Hematopoietic multipotent progenitor cell treated with erythropoietin and hydrocortisone succinate and interleukin-3 and kit ligand, for 8 days (in vitro differentiated cells): ENCODE data around the gene ERBB2.
A peak's percentile ranks its signal among the peaks of the same experiment; 100 is the strongest.
"Not testable (repeated sequence)": the region's sequence is repeated elsewhere in the genome, so short reads cannot be mapped to it uniquely, and the experiment has no call there.

Source experiments
- DNase-seq: peaks from one replicate; pipeline ENCODE4 v3.0.0-alpha.2; 2015

The ERBB2 gene

GRCh38 chr17:39679521-39680192, 20.2 kb upstream of the ERBB2 start:
- DNase-seq, result peak; percentile 91

- DNase-seq, result peak; percentile 93
These were observed 16.4 kb upstream of the ERBB2 start for GRCh38 chr17:39683295-39683939.

GRCh38 chr17:39684369-39685192, 15.3 kb upstream of the ERBB2 start:
- DNase-seq, result peak; percentile 76

- DNase-seq, result peak; percentile 6
These were observed 12.7 kb upstream of the ERBB2 start for GRCh38 chr17:39687101-39687545.

- peak; percentile 96 for DNase-seq
These were observed 12.1 kb upstream of the ERBB2 start, which contains the start of gene PGAP3 for GRCh38 chr17:39687546-39688474. Gene PGAP3, minus strand, starts transcription at chr17:39688057. Its CDS starts 43 bp downstream, at chr17:39688014.

DNA sequence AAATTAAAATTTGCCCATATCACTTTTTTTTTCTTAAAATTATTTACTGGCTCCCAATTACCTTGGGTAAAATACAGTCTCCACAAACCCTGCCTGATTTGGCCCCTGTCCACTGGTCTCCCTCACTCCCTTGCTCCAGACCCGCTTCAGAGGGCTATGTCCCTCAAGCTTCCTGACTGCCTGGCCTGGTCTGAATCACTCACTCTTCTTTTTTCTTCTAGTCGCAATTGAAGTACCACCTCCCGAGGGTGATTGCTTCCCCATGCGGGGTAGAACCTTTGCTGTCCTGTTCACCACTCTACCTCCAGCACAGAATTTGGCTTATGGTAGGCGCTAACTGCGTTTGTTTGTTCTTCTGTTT, 11.4 kb upstream of the ERBB2 start:
- peak; percentile 23 for DNase-seq

GRCh38 chr17:39688945-39689344, 10.9 kb upstream of the ERBB2 start:
- DNase-seq, result peak; percentile 15

GRCh38 chr17:39694593-39694992, 5.3 kb upstream of the ERBB2 start:
- no peak for DNase-seq

DNA sequence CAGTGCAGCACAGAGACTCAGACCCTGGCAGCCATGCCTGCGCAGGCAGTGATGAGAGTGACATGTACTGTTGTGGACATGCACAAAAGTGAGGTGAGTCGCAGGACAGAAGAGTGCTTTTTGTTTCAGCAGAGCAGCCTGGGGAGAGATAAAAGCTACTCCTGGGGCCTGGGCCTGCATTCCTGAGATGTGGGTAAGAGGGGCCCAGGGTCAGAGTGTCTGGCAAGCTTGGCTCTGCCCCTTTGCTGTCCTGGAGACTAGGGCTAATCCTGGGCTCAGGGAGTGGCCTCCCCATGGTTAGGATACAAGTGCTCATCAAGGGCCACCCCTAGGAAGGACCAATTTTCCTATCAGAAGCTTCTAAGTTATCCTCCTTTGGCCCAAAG, 4.8 kb upstream of the ERBB2 start:
- DNase-seq, result no peak

- DNase-seq, result no peak
These were observed 3.1 kb upstream of the ERBB2 start for GRCh38 chr17:39696731-39697130.

DNA sequence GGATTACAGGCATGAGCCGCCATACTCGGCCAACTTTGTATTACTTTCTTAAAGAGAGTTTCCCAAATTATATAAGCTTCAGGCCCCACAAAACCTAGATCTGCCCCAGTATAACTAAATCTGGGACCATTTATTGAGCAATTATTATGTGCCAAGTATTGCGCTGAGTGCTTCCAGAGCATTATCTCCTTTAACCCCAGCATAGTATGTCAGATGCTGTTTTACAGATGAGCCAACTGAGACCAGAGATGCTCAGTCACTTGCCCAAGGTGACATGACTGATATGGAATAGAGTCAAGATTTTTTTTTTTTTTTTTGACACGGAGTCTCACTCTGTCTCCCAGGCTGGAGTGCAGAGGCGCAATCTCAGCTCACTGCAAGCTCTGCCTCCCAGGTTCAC, 1.9 kb upstream of the ERBB2 start:
- peak; percentile 31 for DNase-seq

GRCh38 chr17:39699157-39699817, 577 bp upstream of the ERBB2 start:
- DNase-seq, result not testable (repeated sequence)

DNA sequence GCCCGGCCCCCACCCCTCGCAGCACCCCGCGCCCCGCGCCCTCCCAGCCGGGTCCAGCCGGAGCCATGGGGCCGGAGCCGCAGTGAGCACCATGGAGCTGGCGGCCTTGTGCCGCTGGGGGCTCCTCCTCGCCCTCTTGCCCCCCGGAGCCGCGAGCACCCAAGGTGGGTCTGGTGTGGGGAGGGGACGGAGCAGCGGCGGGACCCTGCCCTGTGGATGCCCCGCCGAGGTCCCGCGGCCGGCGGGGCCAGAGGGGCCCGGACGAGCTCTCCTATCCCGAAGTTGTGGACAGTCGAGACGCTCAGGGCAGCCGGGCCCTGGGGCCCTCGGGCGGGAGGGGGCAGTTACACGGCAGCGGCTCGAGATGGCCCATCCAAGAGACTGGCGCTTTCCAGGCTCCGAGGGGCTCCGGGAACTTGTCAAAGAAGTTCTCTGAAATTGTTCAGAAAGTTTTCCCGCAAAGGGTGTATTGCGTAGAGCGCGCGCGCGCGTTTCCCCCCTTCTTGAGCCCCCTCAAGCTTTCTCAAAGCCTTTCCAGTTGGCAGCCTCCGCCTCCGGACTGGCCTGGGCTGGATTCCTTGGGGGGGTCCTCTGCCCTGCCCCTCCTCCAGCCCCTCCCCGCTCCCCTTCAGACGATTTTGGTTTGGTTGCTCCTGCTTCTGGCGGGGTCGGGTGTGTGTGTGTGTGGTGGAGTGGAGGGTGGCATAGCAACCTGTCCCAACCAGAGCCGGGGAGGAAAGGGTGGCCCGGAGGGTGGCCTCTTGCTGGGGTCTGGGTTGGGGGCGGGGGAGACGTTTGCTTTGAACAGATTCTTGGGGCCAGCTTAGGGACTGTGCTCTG, 504 bp downstream of the ERBB2 start:
- DNase-seq, result no peak

DNA sequence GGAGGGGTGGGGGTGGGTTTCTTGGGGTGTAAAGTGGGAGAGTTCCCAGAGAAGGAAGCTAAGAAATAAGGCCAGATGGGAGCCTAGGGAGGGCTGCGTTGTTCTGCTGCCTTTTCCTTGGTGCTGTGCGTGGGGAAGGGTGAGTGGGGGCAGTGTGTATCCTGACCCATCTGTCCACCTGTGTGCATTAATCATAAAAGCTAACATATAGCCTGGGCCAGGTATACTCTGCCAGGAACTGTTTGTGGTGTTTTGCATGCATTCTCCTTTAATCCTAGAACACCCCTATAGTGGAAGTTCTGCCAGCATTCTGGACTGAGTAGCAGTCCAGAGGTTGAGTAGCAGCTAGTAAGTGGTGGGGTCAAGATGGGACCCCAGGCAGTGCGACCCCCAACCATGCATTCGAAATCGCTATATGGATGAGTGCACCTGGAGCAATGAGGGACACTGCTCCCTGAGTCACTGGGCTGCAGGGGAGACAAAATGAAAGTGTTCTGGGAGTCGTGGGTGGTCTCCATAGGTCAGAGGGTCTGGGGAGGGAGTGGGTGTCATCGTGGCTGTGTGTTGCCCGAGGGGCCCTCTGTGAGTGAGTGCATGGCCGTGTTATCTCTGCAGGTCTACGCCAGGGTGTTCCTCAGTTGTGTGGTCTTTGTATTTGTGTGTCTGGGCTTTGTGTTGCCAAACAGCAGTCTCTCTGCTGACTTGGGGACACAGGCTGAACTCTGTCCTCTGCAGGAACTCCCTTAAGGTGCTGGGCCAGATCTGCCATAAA, 1.3 kb downstream of the ERBB2 start:
- DNase-seq, result no peak

GRCh38 chr17:39701784-39702422, 2.0 kb downstream of the ERBB2 start:
- DNase-seq, result no peak

GRCh38 chr17:39702901-39703893, 3.3 kb downstream of the ERBB2 start:
- no peak for DNase-seq

DNA sequence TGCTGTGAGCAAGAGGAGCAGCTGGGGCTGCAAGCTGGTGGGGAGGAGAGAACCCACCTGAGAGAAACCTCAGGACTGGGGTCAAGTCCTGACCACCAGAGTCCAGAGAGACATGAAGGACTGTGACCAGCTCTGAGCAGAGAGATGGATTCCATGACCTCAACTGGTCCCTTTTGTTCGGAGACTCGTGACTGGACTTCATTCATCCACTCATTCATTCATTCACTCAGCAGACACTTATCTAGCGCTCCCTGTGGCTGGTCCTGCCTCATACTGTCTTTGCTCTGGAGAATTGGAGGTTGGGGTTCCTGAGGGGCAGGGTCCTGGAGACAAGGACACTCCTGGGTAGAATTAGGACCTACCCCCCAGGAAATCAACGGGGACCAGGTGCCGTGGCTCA, 4.0 kb downstream of the ERBB2 start:
- no peak for DNase-seq

DNA sequence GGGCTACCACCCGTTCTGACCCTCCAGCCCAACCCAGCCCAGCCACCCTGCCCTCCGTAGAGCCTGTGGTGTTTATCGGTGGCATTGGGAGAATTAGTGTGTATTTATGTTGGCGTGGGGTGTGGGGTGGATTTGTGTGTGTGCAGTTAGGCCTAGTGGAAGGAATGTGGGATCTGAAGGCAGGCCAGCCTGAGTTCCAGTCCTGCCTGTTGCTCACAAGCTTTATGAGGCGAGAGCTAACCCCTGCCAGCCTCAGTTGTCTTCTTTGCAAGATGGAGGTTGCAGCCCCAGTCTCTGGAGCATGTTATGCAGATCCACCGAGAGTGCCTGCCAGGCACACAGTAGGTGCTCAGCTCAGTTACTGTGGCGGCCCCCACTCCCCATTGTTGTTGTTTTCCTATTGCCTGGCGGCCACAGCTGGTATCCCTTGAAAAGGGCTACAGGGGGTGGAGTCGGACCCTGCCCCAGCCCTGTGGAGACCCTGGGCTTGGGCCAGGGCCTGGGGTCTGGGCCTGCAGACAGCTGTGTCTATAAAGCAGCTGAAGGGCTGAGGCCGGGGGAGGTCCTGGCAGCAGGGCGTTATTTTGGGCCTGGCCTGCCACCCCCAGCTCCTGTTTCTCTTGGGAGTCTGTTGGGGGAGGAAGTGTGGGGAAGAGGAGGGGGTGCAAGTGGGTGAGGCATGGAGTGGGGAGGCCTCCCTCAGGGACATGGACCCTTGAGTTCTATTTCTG, 5.1 kb downstream of the ERBB2 start:
- no peak for DNase-seq
